Activated T-cell treated with anti-CD3 and anti-CD28 coated beads for 1 hour (primary cell): Measurements from ENCODE around the gene CENPE.

Experiments
- DNase-seq: peaks from one replicate; pipeline ENCODE4 v3.0.0-alpha.2; 2020; ENCODE audit warnings: low read depth

Gene CENPE

GRCh38 chr4:103075435-103075893 lies 122.7 kb downstream of the CENPE start:
- no peak for DNase-seq

GRCh38 chr4:103074744-103075434 lies 123.3 kb downstream of the CENPE start:
- no peak for DNase-seq

- DNase-seq, result no peak
Observed at GRCh38 chr4:103073792-103074438, 124.2 kb downstream of the CENPE start.

GRCh38 chr4:103067841-103068547 lies 130.1 kb downstream of the CENPE start:
- no peak for DNase-seq

- DNase-seq, result no peak
Observed at GRCh38 chr4:103060453-103061148, 137.5 kb downstream of the CENPE start.
